Measurements from ENCODE around the gene CNBD2.

DNA sequence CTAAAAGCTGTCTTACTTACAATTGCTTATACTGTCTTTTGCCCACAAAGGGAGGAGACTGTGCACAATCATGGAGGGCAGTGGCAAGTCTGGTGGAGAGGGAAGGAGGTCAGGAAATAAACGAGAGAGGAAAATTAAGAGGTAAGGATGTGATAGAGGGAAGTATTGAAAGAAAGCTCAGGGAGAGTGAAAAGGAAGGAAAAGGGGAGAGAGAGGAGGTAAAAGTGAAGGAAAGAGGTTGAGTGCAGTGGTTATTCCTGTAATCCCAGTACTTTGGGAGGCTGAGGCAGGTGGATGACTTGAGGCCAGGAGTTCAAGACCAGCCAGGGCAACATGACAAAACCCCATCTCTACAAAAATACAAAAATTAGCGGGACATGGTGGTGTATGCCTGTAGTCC is 103.5 kb downstream of the CNBD2 start:
- TF ChIP-seq, protein P1, sequence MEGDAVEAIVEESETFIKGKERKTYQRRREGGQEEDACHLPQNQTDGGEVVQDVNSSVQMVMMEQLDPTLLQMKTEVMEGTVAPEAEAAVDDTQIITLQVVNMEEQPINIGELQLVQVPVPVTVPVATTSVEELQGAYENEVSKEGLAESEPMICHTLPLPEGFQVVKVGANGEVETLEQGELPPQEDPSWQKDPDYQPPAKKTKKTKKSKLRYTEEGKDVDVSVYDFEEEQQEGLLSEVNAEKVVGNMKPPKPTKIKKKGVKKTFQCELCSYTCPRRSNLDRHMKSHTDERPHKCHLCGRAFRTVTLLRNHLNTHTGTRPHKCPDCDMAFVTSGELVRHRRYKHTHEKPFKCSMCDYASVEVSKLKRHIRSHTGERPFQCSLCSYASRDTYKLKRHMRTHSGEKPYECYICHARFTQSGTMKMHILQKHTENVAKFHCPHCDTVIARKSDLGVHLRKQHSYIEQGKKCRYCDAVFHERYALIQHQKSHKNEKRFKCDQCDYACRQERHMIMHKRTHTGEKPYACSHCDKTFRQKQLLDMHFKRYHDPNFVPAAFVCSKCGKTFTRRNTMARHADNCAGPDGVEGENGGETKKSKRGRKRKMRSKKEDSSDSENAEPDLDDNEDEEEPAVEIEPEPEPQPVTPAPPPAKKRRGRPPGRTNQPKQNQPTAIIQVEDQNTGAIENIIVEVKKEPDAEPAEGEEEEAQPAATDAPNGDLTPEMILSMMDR (conservative IDR thresholded peaks at IDR 0.05; ENCODE audit: low read depth, low read length): no peak
- no peak for TF ChIP-seq EZH2 (IDR thresholded peaks at IDR 0.05; ENCODE audit: borderline replicate concordance, low read depth, low read length, poor library complexity, severe bottlenecking)

All from A673 (cell line).